HG02884 (cell line): ENCODE data around the gene FNDC3A.
"Not testable (repeated sequence)": the region's sequence is repeated elsewhere in the genome, so short reads cannot be mapped to it uniquely, and the experiment has no call there.

Experiments
- ATAC-seq: cut with Tn5 transposase; IDR thresholded peaks from one replicate; pipeline ENCODE4 v1.9.1; 2021; ENCODE audit warnings: mild to moderate bottlenecking, moderate library complexity; ENCODE audit not compliant: unreplicated experiment

Gene FNDC3A

GRCh38 chr13:49029570-49029969 lies 53.9 kb downstream of the FNDC3A start:
- no peak for ATAC-seq

- no peak for ATAC-seq
Observed at GRCh38 chr13:49030213-49030612, 54.5 kb downstream of the FNDC3A start.

- no peak for ATAC-seq
Observed at GRCh38 chr13:49040872-49041271, 65.2 kb downstream of the FNDC3A start.

GRCh38 chr13:49042476-49042875 lies 66.8 kb downstream of the FNDC3A start:
- ATAC-seq = no peak

- ATAC-seq = no peak
Observed at GRCh38 chr13:49044008-49044407, 68.3 kb downstream of the FNDC3A start.

- no peak for ATAC-seq
Observed at GRCh38 chr13:49044836-49045235, 69.1 kb downstream of the FNDC3A start.

- no peak for ATAC-seq
Observed at GRCh38 chr13:49046002-49046401, 70.3 kb downstream of the FNDC3A start.

- no peak for ATAC-seq
Observed at GRCh38 chr13:49046519-49046918, 70.8 kb downstream of the FNDC3A start.

GRCh38 chr13:49052813-49053212 lies 77.1 kb downstream of the FNDC3A start:
- ATAC-seq = no peak

GRCh38 chr13:49053215-49053614 lies 77.5 kb downstream of the FNDC3A start:
- ATAC-seq = no peak

- ATAC-seq = no peak
Observed at GRCh38 chr13:49053906-49054305, 78.2 kb downstream of the FNDC3A start.

GRCh38 chr13:49055021-49055420 lies 79.3 kb downstream of the FNDC3A start:
- ATAC-seq = no peak

- ATAC-seq = no peak
Observed at GRCh38 chr13:49057176-49057575, 81.5 kb downstream of the FNDC3A start.

GRCh38 chr13:49058761-49059160 lies 83.0 kb downstream of the FNDC3A start:
- ATAC-seq = no peak

GRCh38 chr13:49060678-49061387 lies 85.1 kb downstream of the FNDC3A start:
- no peak for ATAC-seq

GRCh38 chr13:49061388-49061752 lies 85.7 kb downstream of the FNDC3A start:
- ATAC-seq = not testable (repeated sequence)

- no peak for ATAC-seq
Observed at GRCh38 chr13:49062297-49062896, 86.7 kb downstream of the FNDC3A start.

GRCh38 chr13:49063011-49063410 lies 87.3 kb downstream of the FNDC3A start:
- ATAC-seq = no peak

- no peak for ATAC-seq
Observed at GRCh38 chr13:49063497-49063896, 87.8 kb downstream of the FNDC3A start.

- no peak for ATAC-seq
Observed at GRCh38 chr13:49064476-49064875, 88.8 kb downstream of the FNDC3A start.

GRCh38 chr13:49066856-49067255 lies 91.1 kb downstream of the FNDC3A start:
- ATAC-seq = no peak

- not testable (repeated sequence) for ATAC-seq
Observed at GRCh38 chr13:49068498-49068897, 92.8 kb downstream of the FNDC3A start.

- ATAC-seq = not testable (repeated sequence)
Observed at GRCh38 chr13:49070021-49070420, 94.3 kb downstream of the FNDC3A start.
